ENCODE measurements around the gene PROM1. TPM values are rescaled to one million over a fixed set of nuclear protein-coding genes. Genes with fewer than 3 reads are reported as not detected.

Gene PROM1
- total and polyA plus RNA-seq, 2 of the 13 experiments (the other 11 are each of a cell fraction or from before 2014, with no cell fraction given), result 3.9 to 16.4 TPM

DNA sequence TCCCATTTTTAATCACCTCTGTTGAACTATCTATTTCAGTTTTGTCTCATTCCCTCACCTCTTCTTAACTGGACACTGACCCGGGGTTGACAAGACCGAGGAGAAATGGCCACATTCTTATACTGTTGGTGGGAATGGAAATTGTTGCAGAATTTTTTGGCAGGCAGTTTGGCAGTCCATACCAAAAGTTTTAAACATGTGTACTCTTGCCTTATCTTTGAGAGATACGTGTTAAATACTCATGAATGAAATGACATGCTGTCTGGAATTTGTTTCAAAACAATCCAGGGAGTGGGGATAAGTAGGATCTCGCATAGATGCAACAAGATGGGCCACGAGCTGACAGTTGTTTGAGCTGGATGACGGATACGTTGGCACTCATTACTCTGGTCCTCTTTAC, 157.3 kb downstream of the PROM1 start:
- TF ChIP-seq, protein P1, sequence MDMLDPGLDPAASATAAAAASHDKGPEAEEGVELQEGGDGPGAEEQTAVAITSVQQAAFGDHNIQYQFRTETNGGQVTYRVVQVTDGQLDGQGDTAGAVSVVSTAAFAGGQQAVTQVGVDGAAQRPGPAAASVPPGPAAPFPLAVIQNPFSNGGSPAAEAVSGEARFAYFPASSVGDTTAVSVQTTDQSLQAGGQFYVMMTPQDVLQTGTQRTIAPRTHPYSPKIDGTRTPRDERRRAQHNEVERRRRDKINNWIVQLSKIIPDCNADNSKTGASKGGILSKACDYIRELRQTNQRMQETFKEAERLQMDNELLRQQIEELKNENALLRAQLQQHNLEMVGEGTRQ (IDR thresholded peaks at IDR 0.05; ENCODE audit: low read depth, low read length), result no peak
- TF ChIP-seq, protein P1 (CRISPR knock-in tag; IDR thresholded peaks at IDR 0.05; ENCODE audit: borderline replicate concordance), result no peak
- TF ChIP-seq, protein P2, sequence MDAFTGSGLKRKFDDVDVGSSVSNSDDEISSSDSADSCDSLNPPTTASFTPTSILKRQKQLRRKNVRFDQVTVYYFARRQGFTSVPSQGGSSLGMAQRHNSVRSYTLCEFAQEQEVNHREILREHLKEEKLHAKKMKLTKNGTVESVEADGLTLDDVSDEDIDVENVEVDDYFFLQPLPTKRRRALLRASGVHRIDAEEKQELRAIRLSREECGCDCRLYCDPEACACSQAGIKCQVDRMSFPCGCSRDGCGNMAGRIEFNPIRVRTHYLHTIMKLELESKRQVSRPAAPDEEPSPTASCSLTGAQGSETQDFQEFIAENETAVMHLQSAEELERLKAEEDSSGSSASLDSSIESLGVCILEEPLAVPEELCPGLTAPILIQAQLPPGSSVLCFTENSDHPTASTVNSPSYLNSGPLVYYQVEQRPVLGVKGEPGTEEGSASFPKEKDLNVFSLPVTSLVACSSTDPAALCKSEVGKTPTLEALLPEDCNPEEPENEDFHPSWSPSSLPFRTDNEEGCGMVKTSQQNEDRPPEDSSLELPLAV (CRISPR knock-in tag; conservative IDR thresholded peaks at IDR 0.05; ENCODE audit: low read depth), result no peak
- TF ChIP-seq SMYD3 (CRISPR knock-in tag; IDR thresholded peaks at IDR 0.05) (no peak), ZNF552 (CRISPR knock-in tag; IDR thresholded peaks at IDR 0.05; ENCODE audit: borderline replicate concordance) (no peak), MZF1 (CRISPR knock-in tag; IDR thresholded peaks at IDR 0.05; ENCODE audit: borderline replicate concordance) (no peak), ZSCAN21 (CRISPR knock-in tag; IDR thresholded peaks at IDR 0.05; ENCODE audit: borderline replicate concordance) (no peak), ZNF484 (CRISPR knock-in tag; IDR thresholded peaks at IDR 0.05; ENCODE audit: borderline replicate concordance, low read depth) (no peak), U2AF2 (IDR thresholded peaks at IDR 0.05; ENCODE audit: low read depth, low read length) (no peak)
- TF ChIP-seq, protein P3, sequence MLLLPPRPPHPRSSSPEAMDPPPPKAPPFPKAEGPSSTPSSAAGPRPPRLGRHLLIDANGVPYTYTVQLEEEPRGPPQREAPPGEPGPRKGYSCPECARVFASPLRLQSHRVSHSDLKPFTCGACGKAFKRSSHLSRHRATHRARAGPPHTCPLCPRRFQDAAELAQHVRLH (CRISPR knock-in tag; IDR thresholded peaks at IDR 0.05; ENCODE audit: borderline replicate concordance, low read depth), result no peak
- TF ChIP-seq, protein P4, sequence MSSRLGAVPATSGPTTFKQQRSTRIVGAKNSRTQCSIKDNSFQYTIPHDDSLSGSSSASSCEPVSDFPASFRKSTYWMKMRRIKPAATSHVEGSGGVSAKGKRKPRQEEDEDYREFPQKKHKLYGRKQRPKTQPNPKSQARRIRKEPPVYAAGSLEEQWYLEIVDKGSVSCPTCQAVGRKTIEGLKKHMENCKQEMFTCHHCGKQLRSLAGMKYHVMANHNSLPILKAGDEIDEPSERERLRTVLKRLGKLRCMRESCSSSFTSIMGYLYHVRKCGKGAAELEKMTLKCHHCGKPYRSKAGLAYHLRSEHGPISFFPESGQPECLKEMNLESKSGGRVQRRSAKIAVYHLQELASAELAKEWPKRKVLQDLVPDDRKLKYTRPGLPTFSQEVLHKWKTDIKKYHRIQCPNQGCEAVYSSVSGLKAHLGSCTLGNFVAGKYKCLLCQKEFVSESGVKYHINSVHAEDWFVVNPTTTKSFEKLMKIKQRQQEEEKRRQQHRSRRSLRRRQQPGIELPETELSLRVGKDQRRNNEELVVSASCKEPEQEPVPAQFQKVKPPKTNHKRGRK (CRISPR knock-in tag; IDR thresholded peaks at IDR 0.05), result no peak
- ChIA-PET CTCF (ENCODE audit: low intra/inter-chr PET ratio, low total read pairs) (no interaction called here), POLR2A (no interaction called here)
- Histone ChIP-seq H3K36me3 (replicated peaks in 1 of 2; ENCODE audit: control insufficient read depth in 1 of 2, insufficient read depth in 2 of 2, low read length in 2 of 2) (no peaks in the 10 kb centered on the region), H4K20me1 (ENCODE audit: insufficient read depth, low read length) (no peaks in the 10 kb centered on the region), H3K9me3 (ENCODE audit: low read length) (no peaks in the 10 kb centered on the region), H3K79me2 (ENCODE audit: insufficient read depth, low read length) (no peaks in the 10 kb centered on the region), H2AFZ (ENCODE audit: low read length) (no peak overlapping the region), H3K27me3 (ENCODE audit: control insufficient read depth in 1 of 2, insufficient read depth in 2 of 2, low read length in 2 of 2) (peaks cover 3 to 28% of the 10 kb centered on the region in 2 experiments; a peak in 2 of 5 replicates), H3K27ac (ENCODE audit: extremely low read length, insufficient read depth, low read length) (no peak overlapping the region), H3K4me1 (ENCODE audit: insufficient read depth, low read length) (no peaks in the 10 kb centered on the region), H3K9ac (ENCODE audit: insufficient read depth, low read depth, low read length) (no peak overlapping the region), H3K4me3 (replicated peaks in 1 of 3; ENCODE audit: insufficient read depth in 1 of 3, low read depth in 2 of 3, low read length in 3 of 3) (no peak overlapping the region), H3K4me2 (ENCODE audit: low read depth, low read length) (no peak overlapping the region)
- ATAC-seq, result no peak
- no peak for DNase-seq (ENCODE audit: low spot score)
- intact Hi-C loops (cut with micrococcal nuclease; ENCODE audit: unreplicated experiment) (no loop called here), in situ Hi-C loops (cut with HindIII; ENCODE audit: extremely low pct_ligation_motif_present, low pct_unique_long_range_greater_than_20kb) (no loop called here)
- BruUV-seq (replicated peaks), result no TSS peak
- no peak for FAIRE-seq
- 30% methylated on average over 7 of the region's 7 CpGs for WGBS (ENCODE audit: low lambda C conversion rate)

Measured in HepG2 (cell line).